HG03342 (cell line): ENCODE measurements around the gene RRP36.

Source experiments
- ATAC-seq: cut with Tn5 transposase; IDR thresholded peaks from one replicate; pipeline ENCODE4 v1.9.1; 2021; ENCODE audit warnings: mild to moderate bottlenecking, moderate library complexity; ENCODE audit not compliant: unreplicated experiment

RRP36 gene

GRCh38 chr6:43060755-43061633 is 39.6 kb downstream of the RRP36 start:
- ATAC-seq, result no peak

- no peak for ATAC-seq
Observed at GRCh38 chr6:43061861-43062260, 40.4 kb downstream of the RRP36 start.

DNA sequence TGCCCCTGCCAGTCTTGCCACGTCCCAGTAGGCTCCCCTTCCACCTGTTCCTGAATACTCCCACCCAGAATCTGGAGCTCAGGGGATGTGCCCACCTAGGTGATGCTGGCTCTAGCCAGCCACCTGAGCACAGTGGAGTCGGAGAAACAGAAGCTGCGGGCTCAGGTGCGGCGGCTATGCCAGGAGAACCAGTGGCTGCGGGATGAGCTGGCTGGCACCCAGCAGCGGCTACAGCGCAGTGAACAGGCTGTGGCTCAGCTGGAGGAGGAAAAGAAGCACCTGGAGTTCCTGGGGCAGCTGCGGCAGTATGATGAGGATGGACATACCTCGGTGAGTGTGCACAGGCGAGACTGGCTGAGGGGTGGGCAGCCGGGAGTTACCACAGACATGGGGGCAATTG is 41.4 kb downstream of the RRP36 start:
- ATAC-seq, result no peak

GRCh38 chr6:43070028-43070632 is 48.7 kb downstream of the RRP36 start:
- ATAC-seq, result no peak

GRCh38 chr6:43074847-43075669 is 53.6 kb downstream of the RRP36 start:
- no peak for ATAC-seq

DNA sequence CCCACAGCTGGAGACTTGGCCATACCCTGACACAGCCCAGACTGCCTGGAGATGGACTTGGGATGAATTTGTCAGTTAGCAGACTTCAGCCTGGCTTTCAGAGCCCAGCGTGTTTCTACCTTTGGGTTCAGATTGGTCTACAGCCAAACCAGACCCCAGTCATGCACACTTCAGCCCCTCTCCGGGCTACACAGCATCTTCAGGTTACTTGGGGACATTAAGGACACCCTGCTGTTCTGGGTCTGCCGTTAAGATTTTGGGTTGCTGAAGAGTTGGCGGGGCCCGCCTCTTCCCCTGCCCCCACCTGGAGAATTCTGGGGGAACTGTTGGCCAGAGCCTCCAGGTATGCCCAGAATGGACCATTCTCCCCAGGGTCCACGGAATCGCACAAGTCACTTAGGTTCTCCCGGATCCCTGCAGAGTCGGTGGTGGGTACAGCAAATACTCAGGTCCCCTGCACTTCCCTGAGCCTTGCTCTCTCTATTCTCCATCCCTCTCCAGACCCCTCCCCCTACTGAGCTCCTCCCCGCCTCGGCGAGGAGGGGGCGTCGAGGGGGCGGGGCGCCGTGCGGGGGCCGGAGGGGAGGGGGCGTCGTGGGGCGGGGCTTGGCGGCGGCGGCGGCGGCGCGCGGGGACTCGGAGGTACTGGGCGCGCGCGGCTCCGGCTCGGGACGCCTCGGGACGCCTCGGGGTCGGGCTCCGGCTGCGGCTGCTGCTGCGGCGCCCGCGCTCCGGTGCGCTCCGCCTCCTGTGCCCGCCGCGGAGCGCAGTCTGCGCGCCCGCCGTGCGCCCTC is 54.4 kb downstream of the RRP36 start, which contains the start of gene PTK7:
TSS of gene PTK7 (plus strand) at position 645 of the 794 bp plus-strand sequence. CDS start 175 bp downstream, outside the sequence.
- ATAC-seq, result no peak

- ATAC-seq, result no peak
Observed at GRCh38 chr6:43076464-43077332, 55.3 kb downstream of the RRP36 start.

- no peak for ATAC-seq
Observed at GRCh38 chr6:43077333-43077809, 55.9 kb downstream of the RRP36 start.

DNA sequence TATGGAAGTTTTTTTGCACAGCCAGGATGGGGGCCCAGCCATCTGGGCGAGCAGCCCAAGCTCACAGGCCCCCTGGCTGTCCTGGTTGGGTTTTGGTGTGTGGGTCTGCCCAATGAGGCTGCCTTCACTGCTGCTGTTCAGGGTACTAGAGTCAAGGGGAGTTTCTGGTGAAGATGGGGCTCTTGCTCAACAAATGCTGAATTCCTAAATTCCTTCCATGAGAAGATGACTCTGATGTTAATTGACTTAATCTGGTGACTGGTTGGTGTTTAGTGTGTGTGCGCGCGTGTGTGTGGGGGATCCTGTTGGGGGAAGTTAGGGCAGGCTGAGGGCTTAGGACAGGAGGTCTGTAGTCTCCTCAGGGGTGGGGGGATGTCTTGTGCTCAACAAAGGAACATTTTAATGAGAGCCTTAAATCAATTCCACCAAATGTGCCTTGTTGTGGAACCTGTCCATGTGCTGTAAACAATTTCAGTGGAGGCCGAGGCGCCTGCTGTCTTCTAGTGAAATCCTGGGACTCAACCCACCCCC is 56.6 kb downstream of the RRP36 start:
- ATAC-seq, result no peak

DNA sequence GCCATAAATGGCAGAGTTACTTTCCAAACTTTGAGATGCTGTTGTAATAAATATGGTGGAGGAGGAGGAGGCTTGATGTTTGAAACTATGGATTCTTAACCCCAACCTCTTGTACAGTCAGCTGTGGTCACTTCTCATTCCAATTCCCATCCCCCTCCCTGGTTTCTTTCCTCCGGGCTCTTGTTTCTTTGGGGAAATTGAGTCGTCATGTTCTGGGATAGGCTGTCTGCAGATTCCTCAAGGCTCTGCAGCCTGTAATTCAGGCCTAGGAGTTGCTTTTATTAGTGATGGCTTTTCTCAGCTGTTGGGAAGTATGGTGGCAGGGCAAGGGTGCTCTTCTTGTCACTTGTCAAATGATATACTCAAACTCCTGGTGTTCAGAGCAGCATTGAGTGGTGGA is 57.3 kb downstream of the RRP36 start:
- no peak for ATAC-seq
